Measurements from ENCODE around the gene MCOLN3.
"Not testable (repeated sequence)": the region's sequence is repeated elsewhere in the genome, so short reads cannot be mapped to it uniquely, and the experiment has no call there.

Gene MCOLN3

GRCh38 chr1:85047472-85048295 lies 616 bp downstream of the MCOLN3 start:
- DNase-seq, result no peak

GRCh38 chr1:85047144-85047471 lies 1.2 kb downstream of the MCOLN3 start:
- no peak for DNase-seq

- no peak for DNase-seq
Measured at GRCh38 chr1:85042413-85042812, 5.9 kb downstream of the MCOLN3 start.

GRCh38 chr1:85041793-85042192 lies 6.5 kb downstream of the MCOLN3 start:
- no peak for DNase-seq

- no peak for DNase-seq
Measured at GRCh38 chr1:85033221-85033620, 15.1 kb downstream of the MCOLN3 start.

GRCh38 chr1:85030536-85030935 lies 17.8 kb downstream of the MCOLN3 start:
- DNase-seq, result no peak

GRCh38 chr1:85028151-85028550 lies 20.1 kb downstream of the MCOLN3 start:
- DNase-seq, result no peak

GRCh38 chr1:85027242-85027983 lies 20.9 kb downstream of the MCOLN3 start:
- no peak for DNase-seq

GRCh38 chr1:85025940-85026339 lies 22.4 kb downstream of the MCOLN3 start:
- DNase-seq, result no peak

- DNase-seq, result no peak
Measured at GRCh38 chr1:85024736-85025135, 23.6 kb downstream of the MCOLN3 start.

- DNase-seq, result no peak
Measured at GRCh38 chr1:85022700-85023099, 25.6 kb downstream of the MCOLN3 start.

GRCh38 chr1:85019994-85020393 lies 28.3 kb downstream of the MCOLN3 start:
- DNase-seq, result no peak

GRCh38 chr1:85015826-85016225 lies 32.5 kb downstream of the MCOLN3 start:
- DNase-seq, result no peak

- not testable (repeated sequence) for DNase-seq
Measured at GRCh38 chr1:85005641-85006040, 42.7 kb downstream of the MCOLN3 start.

GRCh38 chr1:85001742-85002141 lies 46.6 kb downstream of the MCOLN3 start:
- DNase-seq, result no peak

GRCh38 chr1:84998642-84999280 lies 49.5 kb downstream of the MCOLN3 start:
- no peak for DNase-seq

GRCh38 chr1:84997667-84998600 lies 50.4 kb downstream of the MCOLN3 start:
- peak; percentile 41 for DNase-seq

- DNase-seq, result peak; percentile 28
Measured at GRCh38 chr1:84996846-84997666, 51.2 kb downstream of the MCOLN3 start, which contains the start of gene MCOLN2. TSS of gene MCOLN2 (minus strand) at chr1:84997113. CDS start at chr1:84996872, 241 bp downstream.

- DNase-seq, result no peak
Measured at GRCh38 chr1:84995484-84996334, 52.6 kb downstream of the MCOLN3 start.

- DNase-seq, result no peak
Measured at GRCh38 chr1:84991097-84991920, 57.0 kb downstream of the MCOLN3 start.

Data from NCI-H748 treated with DMSO at 0.1 percent for 48 hours (cell line).